SK-N-MC (cell line): ENCODE measurements around the gene ARHGAP32.

Source experiments
- EZH2 ChIP-seq: fragments of 200-600 bp; sonication (generic); IDR thresholded peaks from one replicate; pipeline ENCODE4 v1.6.1; 2017; ENCODE audit warnings: antibody characterized with exemption
- FOXP2 ChIP-seq: optimal IDR thresholded peaks from 2 replicates; pipeline ENCODE3; 2011; ENCODE audit warnings: mild to moderate bottlenecking, moderate library complexity; ENCODE audit not compliant: insufficient read depth; ENCODE audit errors: extremely low read length, control extremely low read depth
- POLR2AphosphoS5 ChIP-seq: IDR thresholded peaks from 2 replicates; pipeline ENCODE4 v1.6.1; 2012; ENCODE audit warnings: mild to moderate bottlenecking, low read depth, low read length, borderline replicate concordance

GRCh38 chr11:129040934-129041333, 151.2 kb downstream of the ARHGAP32 start:
- no peak for TF ChIP-seq POLR2AphosphoS5
- TF ChIP-seq EZH2: no peak
- TF ChIP-seq FOXP2: no peak
